ENCODE data around the gene LILRB5. TPM values are rescaled to one million over a fixed set of nuclear protein-coding genes. Genes with fewer than 3 reads are reported as not detected.

The LILRB5 gene
- total and polyA plus RNA-seq, 10 donors = 3.8 to 112 (median 63.7) TPM

- Histone ChIP-seq H3K27me3 (replicated peaks in 1 of 7) (no peaks in the 10 kb centered on the region), H3K4me1 (peaks cover 44 to 71% (median 66%) of the 10 kb centered on the region in 6 donors), H3K36me3 (peaks cover 5 to 61% (median 52%) of the 10 kb centered on the region in 6 donors), H3K27ac (peak overlapping the region in 6 of 8 donors; percentile 86 to 98 (median 96)), H3K9me3 (no peaks in the 10 kb centered on the region), H3K4me3 (peak overlapping the region; percentile 35 to 94 (median 71))
- DNase-seq = peak; percentile 56
- intact Hi-C loops (cut with DNase I; ENCODE audit: low total_unique reads) = no loop called here
- TF ChIP-seq POLR2AphosphoS5 (IDR thresholded peaks at IDR 0.05) (no peak), CTCF (IDR thresholded peaks at IDR 0.05 in 8 of 11, conservative IDR thresholded peaks at IDR 0.05 in 3 of 11) (no peak), POLR2A (IDR thresholded peaks at IDR 0.05) (no peak)
- WGBS, 5 donors = 54 to 70% (median 65%) methylated on average over 13 of the region's 13 CpGs
Observed at GRCh38 chr19:54201980-54202379, 55.1 kb downstream of the LILRB5 start.

- 0 to 6% (median 5%) methylated on average over 19 to 28 of the region's 28 CpGs for WGBS, 5 donors
- intact Hi-C loops (cut with DNase I; ENCODE audit: low total_unique reads) = no loop called here
- Histone ChIP-seq H3K9me3 (no peaks in the 10 kb centered on the region), H3K4me3 (peak overlapping the region; percentile 35 to 94 (median 71)), H3K27ac (peak overlapping the region; percentile 86 to 98 (median 95)), H3K27me3 (replicated peaks in 1 of 7) (no peaks in the 10 kb centered on the region), H3K4me1 (peaks cover 40 to 71% (median 58%) of the 10 kb centered on the region in 6 donors), H3K36me3 (peaks cover under 1 to 61% (median 45%) of the 10 kb centered on the region in 6 donors)
- TF ChIP-seq CTCF (IDR thresholded peaks at IDR 0.05 in 8 of 11, conservative IDR thresholded peaks at IDR 0.05 in 3 of 11) = no peak
- TF ChIP-seq POLR2AphosphoS5 (IDR thresholded peaks at IDR 0.05) = no peak
- DNase-seq = peak; percentile 81
Observed at GRCh38 chr19:54201172-54201701, 55.8 kb downstream of the LILRB5 start.

Small RNA genes lying within 50 kb of the gene (microRNA-seq; reads per million reads assigned to microRNA genes)
- gene MIR4752 = 0 reads per million in 3 donors

Small RNA genes lying within 50 kb of the gene (small RNA-seq; reads per million reads assigned to genes)
- 0 reads per million in 4 donors for gene AC245884.12
- 0 reads per million in 4 donors for gene MIR4752
- gene RNU6-1307P = 0 reads per million in 4 donors

Other genes starting within 250 kb of the LILRB5 start
- 10 to 100 TPM in 2 of 7 donors, 1 to 10 TPM in 4, not detected in 1; 2.8 to 13.3 (median 7.3) TPM for gene VSTM1, start 193.4 kb downstream of the LILRB5 start, total RNA-seq
- gene VSTM1, start 193.4 kb downstream of the LILRB5 start, polyA plus RNA-seq = under 1 TPM; 0.32 to 0.70 (median 0.41) TPM
- 1 to 10 TPM in 1 of 7 donors, not detected in 6; 1.5 TPM for gene TARM1, start 175.9 kb downstream of the LILRB5 start, total RNA-seq
- not detected for gene TARM1, start 175.9 kb downstream of the LILRB5 start, polyA plus RNA-seq
- gene OSCAR, start 156.5 kb downstream of the LILRB5 start, total RNA-seq = 10 to 100 TPM in 6 of 7 donors, 1 to 10 TPM in 1; 9.1 to 49.5 (median 18.3) TPM
- gene OSCAR, start 156.5 kb downstream of the LILRB5 start, polyA plus RNA-seq = 10 to 100 TPM in 2 of 3 donors, 1 to 10 TPM in 1; 2.4 to 18.2 (median 12.9) TPM
- gene NDUFA3, start 154.4 kb downstream of the LILRB5 start, total RNA-seq = 100 to 1,000 TPM in 1 of 7 donors, 10 to 100 TPM in 6; 14.5 to 109 (median 73.5) TPM
- 100 to 1,000 TPM; 162 to 197 (median 185) TPM for gene NDUFA3, start 154.4 kb downstream of the LILRB5 start, polyA plus RNA-seq
- 10 to 100 TPM; 16.5 to 22.7 (median 20.1) TPM for gene TFPT, start 141.6 kb downstream of the LILRB5 start, total RNA-seq
- 10 to 100 TPM; 24.8 to 36.5 (median 28.8) TPM for gene TFPT, start 141.6 kb downstream of the LILRB5 start, polyA plus RNA-seq
- 10 to 100 TPM; 34.7 to 57.0 (median 48.1) TPM for gene PRPF31, start 141.5 kb downstream of the LILRB5 start, total RNA-seq
- gene PRPF31, start 141.5 kb downstream of the LILRB5 start, polyA plus RNA-seq = 10 to 100 TPM; 45.5 to 66.2 (median 59.1) TPM
- 10 to 100 TPM; 40.7 to 56.1 (median 48.2) TPM for gene CNOT3, start 119.5 kb downstream of the LILRB5 start, total RNA-seq
- 10 to 100 TPM; 17.7 to 34.3 (median 24.6) TPM for gene CNOT3, start 119.5 kb downstream of the LILRB5 start, polyA plus RNA-seq
- gene LENG1, start 97.6 kb downstream of the LILRB5 start, total RNA-seq = 10 to 100 TPM in 2 of 7 donors, 1 to 10 TPM in 5; 7.5 to 12.1 (median 9.0) TPM
- gene LENG1, start 97.6 kb downstream of the LILRB5 start, polyA plus RNA-seq = 10 to 100 TPM in 1 of 3 donors, 1 to 10 TPM in 2; 7.4 to 14.6 (median 9.1) TPM
- 1 to 10 TPM in 3 of 7 donors, under 1 TPM in 2, not detected in 2; 0.51 to 4.0 (median 1.0) TPM for gene TMC4, start 84.1 kb downstream of the LILRB5 start, total RNA-seq
- gene TMC4, start 84.1 kb downstream of the LILRB5 start, polyA plus RNA-seq = under 1 TPM; 0.12 to 0.86 (median 0.22) TPM
- gene MBOAT7, start 67.7 kb downstream of the LILRB5 start, total RNA-seq = 100 to 1,000 TPM in 3 of 7 donors, 10 to 100 TPM in 4; 65.1 to 208 (median 85.9) TPM
- gene MBOAT7, start 67.7 kb downstream of the LILRB5 start, polyA plus RNA-seq = 10 to 100 TPM; 12.0 to 19.4 (median 14.7) TPM
- gene TSEN34, start 66.0 kb downstream of the LILRB5 start, total RNA-seq = 100 to 1,000 TPM in 1 of 7 donors, 10 to 100 TPM in 6; 32.2 to 109 (median 45.5) TPM
- gene TSEN34, start 66.0 kb downstream of the LILRB5 start, polyA plus RNA-seq = 10 to 100 TPM; 25.5 to 45.2 (median 37.5) TPM
- gene RPS9, start 56.4 kb downstream of the LILRB5 start, total RNA-seq = 1,000 to 10,000 TPM; 1,182 to 2,757 (median 1,587) TPM
- gene RPS9, start 56.4 kb downstream of the LILRB5 start, polyA plus RNA-seq = 1,000 to 10,000 TPM; 6,196 to 7,306 (median 6,994) TPM
- 100 to 1,000 TPM in 3 of 7 donors, 10 to 100 TPM in 4; 61.5 to 443 (median 97.5) TPM for gene LILRB3, start 34.3 kb downstream of the LILRB5 start, total RNA-seq
- 10 to 100 TPM in 2 of 3 donors, 1 to 10 TPM in 1; 6.4 to 24.6 (median 22.5) TPM for gene LILRB3, start 34.3 kb downstream of the LILRB5 start, polyA plus RNA-seq
- gene LILRA6, start 14.5 kb downstream of the LILRB5 start, total RNA-seq = 10 to 100 TPM; 21.5 to 77.5 (median 38.3) TPM
- 1 to 10 TPM; 1.2 to 8.2 (median 6.7) TPM for gene LILRA6, start 14.5 kb downstream of the LILRB5 start, polyA plus RNA-seq
- 100 to 1,000 TPM in 3 of 7 donors, 10 to 100 TPM in 4; 52.9 to 209 (median 94.5) TPM for gene LILRB2, start 23.8 kb upstream of the LILRB5 start, total RNA-seq
- gene LILRB2, start 23.8 kb upstream of the LILRB5 start, polyA plus RNA-seq = 10 to 100 TPM; 10.2 to 26.0 (median 23.8) TPM
- 100 to 1,000 TPM in 2 of 7 donors, 10 to 100 TPM in 5; 43.3 to 262 (median 79.9) TPM for gene LILRA5, start 55.9 kb upstream of the LILRB5 start, total RNA-seq
- 10 to 100 TPM; 16.3 to 53.6 (median 34.5) TPM for gene LILRA5, start 55.9 kb upstream of the LILRB5 start, polyA plus RNA-seq
- 10 to 100 TPM; 11.5 to 61.1 (median 17.5) TPM for gene LILRA4, start 81.9 kb upstream of the LILRB5 start, total RNA-seq
- gene LILRA4, start 81.9 kb upstream of the LILRB5 start, polyA plus RNA-seq = 10 to 100 TPM; 32.1 to 80.9 (median 39.8) TPM
- 100 to 1,000 TPM in 6 of 7 donors, 10 to 100 TPM in 1; 95.9 to 164 (median 125) TPM for gene LAIR1, start 107.7 kb upstream of the LILRB5 start, total RNA-seq
- gene LAIR1, start 107.7 kb upstream of the LILRB5 start, polyA plus RNA-seq = 10 to 100 TPM; 56.3 to 74.8 (median 71.1) TPM
- 1 to 10 TPM in 5 of 7 donors, under 1 TPM in 2; 0.97 to 2.9 (median 1.2) TPM for gene TTYH1, start 158.2 kb upstream of the LILRB5 start, total RNA-seq
- gene TTYH1, start 158.2 kb upstream of the LILRB5 start, polyA plus RNA-seq = 1 to 10 TPM; 1.1 to 3.5 (median 1.2) TPM
- gene LENG8, start 191.9 kb upstream of the LILRB5 start, total RNA-seq = 100 to 1,000 TPM; 123 to 280 (median 183) TPM
- gene LENG8, start 191.9 kb upstream of the LILRB5 start, polyA plus RNA-seq = 100 to 1,000 TPM in 2 of 3 donors, 10 to 100 TPM in 1; 69.2 to 293 (median 110) TPM
- gene LENG9, start 206.5 kb upstream of the LILRB5 start, total RNA-seq = 1 to 10 TPM; 4.4 to 8.3 (median 6.2) TPM
- 1 to 10 TPM; 1.7 to 4.3 (median 3.5) TPM for gene LENG9, start 206.5 kb upstream of the LILRB5 start, polyA plus RNA-seq
- 10 to 100 TPM in 4 of 7 donors, 1 to 10 TPM in 3; 6.6 to 16.1 (median 13.4) TPM for gene CDC42EP5, start 216.0 kb upstream of the LILRB5 start, total RNA-seq
- 10 to 100 TPM in 2 of 3 donors, 1 to 10 TPM in 1; 9.7 to 15.9 (median 12.8) TPM for gene CDC42EP5, start 216.0 kb upstream of the LILRB5 start, polyA plus RNA-seq
- 1 to 10 TPM in 3 of 7 donors, under 1 TPM in 1, not detected in 3; 0.97 to 4.9 (median 3.3) TPM for gene LAIR2, start 245.6 kb upstream of the LILRB5 start, total RNA-seq
- gene LAIR2, start 245.6 kb upstream of the LILRB5 start, polyA plus RNA-seq = 1 to 10 TPM in 1 of 3 donors, under 1 TPM in 1, not detected in 1; 0.28 to 3.5 TPM

Measured in spleen (tissue), 11 donors.